ENCODE measurements around the gene SMIM36.
A peak's percentile ranks its signal among the peaks of the same experiment; 100 is the strongest.

Gene SMIM36

DNA sequence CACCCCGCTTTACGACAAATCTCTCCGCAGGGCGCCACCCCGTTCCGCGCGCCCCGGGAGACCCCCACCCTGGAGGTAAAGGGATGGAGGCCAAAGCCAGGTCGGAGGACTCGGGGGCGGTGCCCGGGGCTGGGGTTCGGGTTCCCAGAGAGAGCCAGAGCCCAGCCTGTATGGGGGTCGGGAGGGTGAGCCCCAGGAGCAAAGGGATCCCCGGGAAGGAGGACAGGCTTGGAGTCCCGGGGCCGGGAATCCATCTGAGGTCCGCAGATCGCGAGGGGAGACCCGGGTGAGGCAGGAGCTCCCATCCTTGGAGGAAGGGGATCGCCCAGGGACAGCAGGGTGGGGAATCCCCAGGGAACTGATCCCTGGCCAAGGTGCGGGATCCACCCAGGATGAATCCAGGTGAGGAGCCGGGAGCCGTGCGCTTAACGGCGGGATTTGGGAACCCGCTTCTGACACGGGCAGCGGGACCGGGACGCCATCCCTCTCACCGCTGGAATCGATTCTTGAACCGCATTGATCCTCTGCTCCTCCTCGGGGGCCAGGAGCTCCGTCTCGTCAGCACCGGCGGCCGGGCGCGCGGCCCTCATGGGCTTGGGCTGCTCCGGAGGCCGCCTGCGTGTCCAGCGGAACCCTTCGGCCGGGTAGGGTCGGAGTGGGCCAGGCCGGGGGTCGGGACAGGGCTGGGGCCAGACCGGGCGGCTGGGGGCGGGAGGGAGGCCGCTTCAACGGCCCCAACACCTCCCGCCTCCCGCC, 89.9 kb downstream of the SMIM36 start, which contains the start of gene MMD:
TSS of gene MMD (minus strand) at position 657 of the 756 bp plus-strand sequence. CDS start at position 517, 140 bp downstream.
- H3K9me3 ChIP-seq (ENCODE audit: insufficient read depth, low read length): no peaks in the 10 kb centered on the region
- peak within 1 kb of the TSS; percentile 55; the same call in 1 of the 2 replicates for H3K27ac ChIP-seq (ENCODE audit: low read depth, low read length)
- H3F3A ChIP-seq (ENCODE audit: insufficient read depth): peaks cover 9% of the 10 kb centered on the region
- peaks cover 6% of the 10 kb centered on the region; the same call in 1 of the 2 replicates for H3K79me2 ChIP-seq (ENCODE audit: insufficient read depth, low read length)
- H3K4me3 ChIP-seq (ENCODE audit: insufficient read depth, low read length, poor library complexity, severe bottlenecking): peak within 1 kb of the TSS; percentile 97
- H3K36me3 ChIP-seq (ENCODE audit: low read length): no peaks in the 10 kb centered on the region
- peak within 1 kb of the TSS; percentile 85 for H3K4me2 ChIP-seq (ENCODE audit: low read depth, low read length, poor library complexity, severe bottlenecking)
- no peaks in the 10 kb centered on the region for H3K27me3 ChIP-seq (ENCODE audit: low read length)
- H4K20me1 ChIP-seq (ENCODE audit: low read depth, low read length): no peaks in the 10 kb centered on the region
- H3K9me2 ChIP-seq (replicated peaks; ENCODE audit: insufficient read depth, low read length): no peaks in the 10 kb centered on the region
- peak within 1 kb of the TSS; percentile 89 for H2AFZ ChIP-seq (ENCODE audit: low read depth, low read length, severe bottlenecking)
- peak within 1 kb of the TSS; percentile 93 for H3K9ac ChIP-seq (ENCODE audit: low read length)
- TF ChIP-seq EZH2phosphoT487 (conservative IDR thresholded peaks at IDR 0.05; ENCODE audit: low read length) (no peak), CTCF (IDR thresholded peaks at IDR 0.05; ENCODE audit: insufficient read depth, low read length, poor library complexity, severe bottlenecking) (no peak)

DNA sequence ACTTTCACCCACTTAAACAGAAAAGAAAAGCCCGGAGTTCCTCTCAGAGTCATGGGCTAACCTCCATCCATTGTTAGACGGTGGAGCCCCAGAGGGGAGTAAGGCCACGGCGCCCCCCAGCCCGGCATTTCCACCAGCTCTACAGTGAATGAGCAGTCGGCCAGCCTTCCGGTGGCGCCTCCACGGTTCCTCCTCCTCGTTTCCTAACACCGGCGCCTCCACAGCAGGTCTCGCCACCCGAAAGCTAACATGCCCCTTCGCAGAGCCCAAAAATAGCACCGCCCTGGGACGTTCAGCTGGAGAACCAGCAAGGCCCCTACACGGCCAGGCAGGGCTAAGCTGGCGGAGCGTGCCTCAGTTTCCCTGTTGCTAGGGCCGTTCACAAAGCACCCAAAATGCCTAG, 90.5 kb downstream of the SMIM36 start:
- Histone ChIP-seq H3K9me2 (replicated peaks; ENCODE audit: insufficient read depth, low read length) (no peaks in the 10 kb centered on the region), H2AFZ (ENCODE audit: low read depth, low read length, severe bottlenecking) (peak overlapping the region; percentile 89), H3K4me2 (ENCODE audit: low read depth, low read length, poor library complexity, severe bottlenecking) (peak overlapping the region; percentile 52), H3K9me3 (ENCODE audit: insufficient read depth, low read length) (no peaks in the 10 kb centered on the region), H4K20me1 (ENCODE audit: low read depth, low read length) (no peaks in the 10 kb centered on the region), H3K4me3 (ENCODE audit: insufficient read depth, low read length, poor library complexity, severe bottlenecking) (peak overlapping the region; percentile 97), H3K9ac (ENCODE audit: low read length) (peak overlapping the region; percentile 93), H3K27me3 (ENCODE audit: low read length) (no peaks in the 10 kb centered on the region), H3K27ac (ENCODE audit: low read depth, low read length) (peak overlapping the region; percentile 55; the same call in 1 of the 2 replicates), H3F3A (ENCODE audit: insufficient read depth) (peaks cover 9% of the 10 kb centered on the region), H3K79me2 (ENCODE audit: insufficient read depth, low read length) (peaks cover 6% of the 10 kb centered on the region; the same call in 1 of the 2 replicates), H3K36me3 (ENCODE audit: low read length) (no peaks in the 10 kb centered on the region)
- no peak for TF ChIP-seq EZH2phosphoT487 (conservative IDR thresholded peaks at IDR 0.05; ENCODE audit: low read length)
- TF ChIP-seq CTCF (IDR thresholded peaks at IDR 0.05; ENCODE audit: insufficient read depth, low read length, poor library complexity, severe bottlenecking): no peak

DNA sequence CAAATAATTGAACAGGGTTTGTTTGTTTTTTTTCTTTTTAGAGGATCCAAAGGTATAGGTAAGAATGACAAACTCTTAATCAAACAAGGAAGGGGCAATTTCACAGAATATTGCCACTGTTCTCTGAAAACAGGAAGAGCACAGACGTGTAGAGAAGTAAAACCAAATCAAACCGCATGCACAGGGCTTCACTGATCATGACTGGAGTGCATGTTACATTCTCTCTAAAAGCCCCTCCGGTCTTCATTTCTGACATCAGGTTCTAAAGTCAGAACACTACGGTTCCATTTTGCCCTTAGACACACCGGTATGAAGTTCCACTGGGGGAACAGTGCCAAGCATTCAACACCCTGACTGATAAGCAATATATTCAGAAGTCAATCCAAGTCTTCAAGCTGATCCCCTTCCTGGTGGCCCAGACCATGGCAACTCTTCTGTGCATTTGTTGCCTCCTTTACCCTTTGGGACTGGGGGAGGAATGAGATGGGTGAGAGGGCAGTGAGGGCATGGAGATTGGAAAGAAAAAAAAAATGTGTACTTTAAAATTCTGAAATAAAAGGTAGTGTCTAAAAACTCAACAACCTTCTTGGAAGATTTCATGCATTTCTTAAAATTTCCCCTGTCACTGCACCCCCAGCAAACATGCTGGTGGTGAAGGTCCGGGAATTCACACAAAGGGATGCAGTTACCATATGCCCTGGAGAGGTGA, 91.0 kb downstream of the SMIM36 start:
- peaks cover 6% of the 10 kb centered on the region; the same call in 1 of the 2 replicates for H3K79me2 ChIP-seq (ENCODE audit: insufficient read depth, low read length)
- H3K27ac ChIP-seq (ENCODE audit: low read depth, low read length): peak overlapping the region; percentile 55
- peak overlapping the region; percentile 89 for H2AFZ ChIP-seq (ENCODE audit: low read depth, low read length, severe bottlenecking)
- H3K4me2 ChIP-seq (ENCODE audit: low read depth, low read length, poor library complexity, severe bottlenecking): peak overlapping the region; percentile 52
- no peaks in the 10 kb centered on the region for H3K9me2 ChIP-seq (replicated peaks; ENCODE audit: insufficient read depth, low read length)
- H3K36me3 ChIP-seq (ENCODE audit: low read length): no peaks in the 10 kb centered on the region
- peaks cover 9% of the 10 kb centered on the region for H3F3A ChIP-seq (ENCODE audit: insufficient read depth)
- H3K27me3 ChIP-seq (ENCODE audit: low read length): no peaks in the 10 kb centered on the region
- H3K4me3 ChIP-seq (ENCODE audit: insufficient read depth, low read length, poor library complexity, severe bottlenecking): peak overlapping the region; percentile 97
- no peaks in the 10 kb centered on the region; the same call in 1 of the 2 replicates for H4K20me1 ChIP-seq (ENCODE audit: low read depth, low read length)
- peak overlapping the region; percentile 93 for H3K9ac ChIP-seq (ENCODE audit: low read length)
- no peak for TF ChIP-seq CTCF (IDR thresholded peaks at IDR 0.05; ENCODE audit: insufficient read depth, low read length, poor library complexity, severe bottlenecking)
- no peak for TF ChIP-seq EZH2phosphoT487 (conservative IDR thresholded peaks at IDR 0.05; ENCODE audit: low read length)
- no peaks in the 10 kb centered on the region for H3K9me3 ChIP-seq (ENCODE audit: insufficient read depth, low read length)

All from SU-DHL-6 (cell line).